Inferior parietal cortex (tissue), 1 donor: Measurements from ENCODE around the gene MAB21L1.

Experiments
- DNase-seq: peaks from one replicate; pipeline ENCODE4 v3.0.0-alpha.2; 2016; ENCODE audit errors: extremely low spot score

Gene MAB21L1

GRCh38 chr13:35475960-35476943, at the start of gene MAB21L1:
MAB21L1 (minus strand) TSS chr13:35476689; CDS start chr13:35476138, 551 bp downstream.
- DNase-seq, result peak; percentile 35

GRCh38 chr13:35524171-35524570, 47.7 kb upstream of the MAB21L1 start:
- no peak for DNase-seq

GRCh38 chr13:35518337-35518946, 42.0 kb upstream of the MAB21L1 start:
- no peak for DNase-seq

GRCh38 chr13:35514801-35515502, 38.5 kb upstream of the MAB21L1 start:
- DNase-seq, result no peak

- DNase-seq, result no peak
These were observed 37.6 kb upstream of the MAB21L1 start for GRCh38 chr13:35514061-35514477.

GRCh38 chr13:35512271-35512920, 35.9 kb upstream of the MAB21L1 start:
- no peak for DNase-seq

GRCh38 chr13:35502456-35502855, 26.0 kb upstream of the MAB21L1 start:
- DNase-seq, result no peak

- no peak for DNase-seq
These were observed 25.3 kb upstream of the MAB21L1 start for GRCh38 chr13:35501661-35502235.

GRCh38 chr13:35500144-35500543, 23.7 kb upstream of the MAB21L1 start:
- DNase-seq, result no peak

- peak; percentile 32 for DNase-seq
These were observed 23.2 kb upstream of the MAB21L1 start for GRCh38 chr13:35499676-35500075.

GRCh38 chr13:35499196-35499662, 22.7 kb upstream of the MAB21L1 start:
- DNase-seq, result no peak

GRCh38 chr13:35498231-35498630, 21.7 kb upstream of the MAB21L1 start:
- DNase-seq, result no peak

GRCh38 chr13:35496761-35497386, 20.4 kb upstream of the MAB21L1 start:
- no peak for DNase-seq

GRCh38 chr13:35496006-35496405, 19.5 kb upstream of the MAB21L1 start:
- no peak for DNase-seq

GRCh38 chr13:35489050-35489449, 12.6 kb upstream of the MAB21L1 start:
- DNase-seq, result no peak

GRCh38 chr13:35485424-35485823, 8.9 kb upstream of the MAB21L1 start:
- no peak for DNase-seq

GRCh38 chr13:35484384-35484783, 7.9 kb upstream of the MAB21L1 start:
- DNase-seq, result no peak

- no peak for DNase-seq
These were observed 7.3 kb upstream of the MAB21L1 start for GRCh38 chr13:35483761-35484160.

GRCh38 chr13:35482527-35482926, 6.0 kb upstream of the MAB21L1 start:
- DNase-seq, result no peak

- no peak for DNase-seq
These were observed 5.3 kb upstream of the MAB21L1 start for GRCh38 chr13:35481777-35482176.

- DNase-seq, result no peak
These were observed 3.9 kb upstream of the MAB21L1 start for GRCh38 chr13:35480346-35480745.
